Middle frontal gyrus (tissue), 1 donor: ENCODE data around the gene LRP2.
"Not testable (repeated sequence)": the region's sequence is repeated elsewhere in the genome, so short reads cannot be mapped to it uniquely, and the experiment has no call there.

Source experiments
- DNase-seq: peaks from one replicate; pipeline ENCODE4 v3.0.0-alpha.2; 2015; ENCODE audit warnings: low spot score; ENCODE audit errors: extremely low spot score

The LRP2 gene

GRCh38 chr2:169348321-169349024, 13.9 kb downstream of the LRP2 start:
- DNase-seq = no peak

GRCh38 chr2:169345486-169346437, 16.6 kb downstream of the LRP2 start:
- no peak for DNase-seq

DNA sequence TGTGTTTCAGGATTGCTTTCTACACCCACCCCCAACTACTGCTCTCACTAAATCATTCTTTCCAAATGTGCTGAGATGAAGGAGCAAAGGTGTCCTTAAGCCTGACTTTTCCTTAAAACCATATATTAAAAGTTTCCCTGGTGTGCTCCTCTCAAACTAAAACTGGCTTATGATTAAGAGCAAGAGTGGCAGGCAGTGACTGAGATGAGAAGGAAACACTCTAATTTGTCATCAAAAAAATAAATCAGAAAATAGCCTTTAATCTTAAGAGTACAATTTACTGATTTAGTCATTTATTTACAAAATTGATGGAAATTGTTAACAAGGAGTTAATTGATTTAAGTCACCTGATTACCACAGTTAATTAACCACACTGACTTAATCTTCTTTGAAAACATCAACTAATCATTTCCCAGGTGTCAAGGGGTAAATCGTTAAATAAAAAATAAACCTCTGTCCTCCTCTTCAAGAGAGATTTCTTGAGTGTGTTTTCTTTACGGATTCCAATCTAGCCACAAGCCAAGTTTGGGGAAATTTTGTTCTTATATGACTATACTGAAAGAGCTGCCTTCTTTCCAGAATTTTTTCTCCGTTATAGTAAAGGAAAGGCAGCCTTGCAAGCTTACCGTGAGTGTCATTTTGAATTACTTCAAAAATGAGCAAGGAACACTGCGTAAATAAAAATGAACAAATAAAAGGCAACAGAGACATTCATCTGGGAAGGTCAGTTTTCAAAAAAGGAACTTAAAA, 17.4 kb downstream of the LRP2 start:
- DNase-seq = no peak

- no peak for DNase-seq
Measured at GRCh38 chr2:169343202-169343601, 19.1 kb downstream of the LRP2 start.

DNA sequence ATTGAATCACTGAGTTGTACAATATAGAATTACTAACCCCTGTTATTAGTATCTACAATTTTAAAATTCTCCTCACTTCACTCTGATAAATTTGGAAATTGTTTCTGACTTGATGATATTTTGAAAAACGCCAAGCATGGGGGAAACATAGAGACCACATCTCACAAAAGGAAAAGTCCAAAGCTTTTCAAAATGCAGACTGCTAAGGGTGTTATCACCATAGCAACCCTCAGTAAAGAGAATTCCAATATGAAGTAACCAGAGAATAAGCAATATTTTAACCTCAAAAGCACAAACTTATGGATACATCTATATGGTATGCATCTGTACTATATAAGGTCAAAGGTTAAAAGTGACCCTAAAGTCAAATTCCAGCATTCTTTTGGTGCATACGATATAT, 22.7 kb downstream of the LRP2 start:
- DNase-seq = no peak

GRCh38 chr2:169336695-169337094, 25.6 kb downstream of the LRP2 start:
- DNase-seq = no peak

- no peak for DNase-seq
Measured at GRCh38 chr2:169330555-169331198, 31.7 kb downstream of the LRP2 start.

DNA sequence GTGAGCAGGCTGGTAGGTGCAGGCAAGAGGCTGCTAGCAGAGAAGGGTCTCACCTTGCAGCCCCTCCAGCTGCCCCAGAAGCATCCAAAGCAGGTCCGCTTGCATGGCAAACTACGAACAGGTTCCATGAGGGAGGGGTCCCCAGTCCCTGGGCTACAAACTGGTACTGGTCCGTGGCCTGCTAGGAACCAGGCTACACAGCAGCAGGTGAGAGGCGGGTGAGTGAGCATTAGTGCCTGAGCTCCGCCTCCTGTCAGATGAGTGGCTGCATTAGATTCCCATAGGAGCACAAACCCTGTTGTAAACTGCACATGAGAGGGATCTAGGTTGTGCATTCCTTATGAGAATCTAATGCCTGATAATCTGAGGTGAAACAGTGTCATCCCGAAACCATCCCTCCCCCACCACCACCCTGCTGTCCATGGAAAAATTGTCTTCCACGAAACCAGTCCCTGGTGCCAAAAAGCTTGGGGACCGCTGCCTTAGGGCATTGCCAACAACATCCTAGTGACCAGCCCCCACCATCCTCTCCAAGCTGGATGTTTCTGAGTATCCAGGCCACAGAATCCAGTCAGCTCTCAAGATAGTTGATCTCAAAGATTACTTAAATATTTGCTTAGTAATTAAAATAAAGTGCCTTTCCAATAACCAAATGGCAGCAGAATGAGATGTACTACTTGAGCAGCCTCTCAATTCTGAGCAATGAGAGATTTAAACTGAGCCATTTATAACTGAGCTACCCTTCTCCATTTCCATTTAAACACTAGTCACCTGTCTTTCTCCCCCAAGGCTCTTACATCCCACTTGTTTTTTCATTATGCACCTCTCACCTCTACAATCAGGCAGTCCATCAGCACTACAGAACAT, 32.4 kb downstream of the LRP2 start:
- DNase-seq = no peak

- no peak for DNase-seq
Measured at GRCh38 chr2:169328785-169329184, 33.5 kb downstream of the LRP2 start.

DNA sequence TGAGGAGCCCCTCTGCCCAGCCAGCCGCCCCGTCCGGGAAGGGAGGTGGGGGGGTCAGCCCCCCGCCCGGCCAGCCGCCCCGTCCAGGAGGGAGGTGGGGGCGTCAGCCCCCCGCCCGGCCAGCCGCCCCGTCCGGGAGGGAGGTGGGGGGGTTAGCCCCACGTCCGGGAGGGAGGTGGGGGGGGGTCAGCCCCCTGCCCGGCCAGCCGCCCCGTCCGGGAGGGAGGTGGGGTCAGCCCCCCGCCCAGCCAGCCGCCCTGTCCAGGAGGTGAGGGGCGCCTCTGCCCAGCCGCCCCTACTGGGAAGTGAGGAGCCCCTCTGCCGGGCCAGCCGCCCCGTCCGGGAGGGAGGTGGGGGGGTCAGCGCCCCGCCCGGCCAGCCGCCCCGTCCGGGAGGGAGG, 34.5 kb downstream of the LRP2 start:
- not testable (repeated sequence) for DNase-seq

DNA sequence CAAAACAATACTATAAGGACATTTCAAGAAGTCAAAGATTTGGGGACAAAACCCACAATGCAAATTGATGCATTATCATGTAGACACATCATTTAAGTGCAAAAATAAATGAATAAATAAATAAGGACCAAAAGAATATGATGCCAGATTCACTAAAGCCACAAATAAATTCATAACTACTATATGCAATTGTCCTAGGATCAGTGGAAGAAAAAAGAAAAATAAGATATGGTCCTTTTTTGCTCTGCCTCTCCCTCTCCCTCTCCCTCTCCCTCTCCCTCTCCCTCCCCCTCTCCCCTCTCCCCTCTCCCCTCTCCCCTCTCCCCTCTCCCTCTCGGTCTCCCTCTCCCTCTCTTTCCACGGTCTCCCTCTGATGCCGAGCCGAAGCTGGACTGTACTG, 36.4 kb downstream of the LRP2 start:
- not testable (repeated sequence) for DNase-seq

DNA sequence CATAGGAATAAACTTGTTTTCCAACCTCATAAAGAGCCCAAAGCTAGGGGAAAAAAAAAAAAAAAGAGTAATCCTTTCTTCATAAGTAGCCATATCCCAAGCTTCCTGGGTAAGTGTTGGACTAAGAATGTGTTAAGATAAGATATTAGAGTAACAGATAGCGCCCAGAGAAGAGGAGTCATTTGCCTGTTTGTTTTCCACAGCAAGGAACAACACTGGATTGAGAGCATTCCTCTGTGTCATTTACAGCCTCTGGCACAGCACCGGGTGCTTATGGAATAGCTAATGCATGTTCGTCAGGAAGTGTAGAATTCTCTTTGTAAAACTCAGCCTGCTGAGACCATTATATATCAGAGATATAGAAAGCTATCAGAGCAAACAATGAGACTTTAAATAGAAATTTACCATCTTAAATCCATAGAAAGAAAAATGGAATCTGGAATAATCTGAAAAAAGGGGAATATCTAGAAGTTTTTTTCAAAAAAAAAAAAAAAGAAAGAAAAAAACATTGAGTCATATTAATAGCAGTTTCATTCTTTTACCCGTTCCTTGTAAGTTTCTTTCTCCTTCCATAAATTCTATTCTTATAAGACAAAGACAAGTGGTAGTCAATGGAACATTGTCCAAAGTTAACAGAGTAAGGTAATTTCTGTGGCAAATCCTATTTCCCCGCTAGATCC, 37.6 kb downstream of the LRP2 start:
- DNase-seq = no peak

GRCh38 chr2:169323841-169324240, 38.5 kb downstream of the LRP2 start:
- no peak for DNase-seq

- DNase-seq = no peak
Measured at GRCh38 chr2:169320561-169320960, 41.8 kb downstream of the LRP2 start.

- no peak for DNase-seq
Measured at GRCh38 chr2:169315357-169315756, 47.0 kb downstream of the LRP2 start.

DNA sequence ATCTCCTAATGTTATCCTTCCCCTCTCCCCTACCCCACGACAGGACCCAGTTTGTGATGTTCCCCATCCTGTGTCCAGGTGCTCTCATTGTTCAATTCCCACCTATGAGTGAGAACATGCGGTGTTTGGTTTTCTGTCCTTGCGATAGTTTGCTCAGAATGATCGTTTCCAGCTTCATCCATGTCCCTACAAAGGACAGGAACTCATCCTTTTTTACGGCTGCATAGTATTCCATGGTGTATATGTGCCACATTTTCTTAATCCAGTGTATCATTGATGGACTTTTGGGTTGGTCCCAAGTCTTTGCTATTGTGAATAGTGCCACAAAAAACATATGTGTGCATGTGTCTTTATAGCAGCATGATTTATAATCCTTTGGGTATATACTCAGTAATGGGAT, 54.0 kb downstream of the LRP2 start:
- not testable (repeated sequence) for DNase-seq

DNA sequence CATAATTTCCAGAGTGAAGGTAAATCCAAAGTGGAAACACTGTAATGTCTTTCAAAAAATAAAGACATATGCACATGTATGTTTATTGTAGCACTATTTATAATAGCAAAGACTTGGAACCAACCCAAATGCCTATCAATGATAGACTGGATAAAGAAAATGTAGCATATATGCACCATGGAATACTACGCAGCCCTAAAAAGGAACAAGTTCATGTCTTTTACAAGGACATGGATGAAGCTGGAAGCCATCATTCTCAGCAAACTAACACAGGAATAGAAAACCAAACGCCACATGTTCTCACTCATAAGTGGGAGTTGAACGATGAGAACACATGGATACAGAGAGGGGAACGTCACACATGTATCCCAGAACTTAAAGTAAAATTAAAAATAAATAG, 57.6 kb downstream of the LRP2 start:
- DNase-seq = not testable (repeated sequence)

DNA sequence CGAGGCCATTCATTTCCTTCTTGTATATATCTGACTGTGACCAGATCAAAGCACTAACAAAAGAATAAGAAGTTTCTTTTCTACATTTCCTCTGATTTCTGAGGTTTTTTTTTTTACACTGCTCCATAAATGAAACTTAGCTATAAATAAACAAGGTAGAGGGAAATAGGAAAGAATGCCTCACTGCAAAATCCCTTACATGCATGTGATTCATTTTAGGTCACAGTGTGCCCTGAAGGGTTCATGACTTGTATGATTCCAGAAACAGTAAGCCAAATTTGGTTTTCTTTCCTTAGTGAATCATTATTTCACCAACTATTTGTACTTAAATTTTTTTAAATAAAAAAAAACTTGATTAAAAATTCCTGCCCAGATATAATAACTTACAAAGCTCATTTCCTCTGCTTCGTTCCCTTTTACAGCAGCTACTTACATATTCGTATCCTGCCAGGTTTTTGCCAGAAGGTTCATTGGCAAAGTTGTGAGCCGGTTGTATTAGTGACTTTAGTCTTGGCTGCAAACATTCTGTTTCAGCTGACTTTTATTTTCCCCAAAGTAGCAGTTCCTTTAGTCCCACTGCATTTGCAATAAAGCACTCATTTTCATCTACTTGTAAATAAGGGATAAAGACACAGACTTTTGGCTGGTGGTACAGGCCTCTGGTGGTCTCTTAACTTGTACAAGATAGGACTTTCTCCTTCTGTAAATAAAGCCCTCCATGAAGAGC, 58.6 kb downstream of the LRP2 start:
- DNase-seq = no peak

GRCh38 chr2:169302364-169302763, 60.0 kb downstream of the LRP2 start:
- no peak for DNase-seq
